GM20000 (cell line): ENCODE measurements around the gene DOLPP1.

Source experiments
- DNase-seq: peaks from one replicate; pipeline ENCODE4 v3.0.0; 2012; ENCODE audit warnings: low spot score
- TF ChIP-seq, protein P1 (sequence below): IDR thresholded peaks from 2 replicates; pipeline ENCODE4 v1.5.1; 2012; ENCODE audit warnings: mild to moderate bottlenecking, control low read depth; ENCODE audit errors: extremely low read depth, missing control alignments

The DOLPP1 gene

GRCh38 chr9:129081388-129081904, 535 bp downstream of the DOLPP1 start:
- TF ChIP-seq, protein P1, sequence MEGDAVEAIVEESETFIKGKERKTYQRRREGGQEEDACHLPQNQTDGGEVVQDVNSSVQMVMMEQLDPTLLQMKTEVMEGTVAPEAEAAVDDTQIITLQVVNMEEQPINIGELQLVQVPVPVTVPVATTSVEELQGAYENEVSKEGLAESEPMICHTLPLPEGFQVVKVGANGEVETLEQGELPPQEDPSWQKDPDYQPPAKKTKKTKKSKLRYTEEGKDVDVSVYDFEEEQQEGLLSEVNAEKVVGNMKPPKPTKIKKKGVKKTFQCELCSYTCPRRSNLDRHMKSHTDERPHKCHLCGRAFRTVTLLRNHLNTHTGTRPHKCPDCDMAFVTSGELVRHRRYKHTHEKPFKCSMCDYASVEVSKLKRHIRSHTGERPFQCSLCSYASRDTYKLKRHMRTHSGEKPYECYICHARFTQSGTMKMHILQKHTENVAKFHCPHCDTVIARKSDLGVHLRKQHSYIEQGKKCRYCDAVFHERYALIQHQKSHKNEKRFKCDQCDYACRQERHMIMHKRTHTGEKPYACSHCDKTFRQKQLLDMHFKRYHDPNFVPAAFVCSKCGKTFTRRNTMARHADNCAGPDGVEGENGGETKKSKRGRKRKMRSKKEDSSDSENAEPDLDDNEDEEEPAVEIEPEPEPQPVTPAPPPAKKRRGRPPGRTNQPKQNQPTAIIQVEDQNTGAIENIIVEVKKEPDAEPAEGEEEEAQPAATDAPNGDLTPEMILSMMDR: no peak
- peak; percentile 96 for DNase-seq

DNA sequence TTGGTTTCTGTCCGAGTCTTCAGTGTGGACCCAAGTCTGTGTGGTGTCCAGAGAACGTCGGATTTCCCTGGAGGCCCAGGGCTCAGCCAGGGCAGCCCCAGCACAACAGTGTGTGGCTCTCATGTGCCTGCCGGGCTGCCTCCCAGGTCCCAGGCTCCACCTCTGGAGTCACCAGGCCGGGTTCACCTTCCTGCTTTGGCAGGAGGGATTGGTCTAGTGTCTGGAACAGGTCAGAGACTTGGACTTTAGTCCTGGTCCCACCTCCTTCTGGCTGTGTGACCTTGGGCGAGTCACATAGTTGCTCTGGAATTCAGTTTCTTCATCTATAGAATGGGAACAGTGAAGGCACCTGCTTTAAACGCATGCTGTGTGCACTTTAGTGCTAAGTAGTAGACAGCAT, 3.2 kb downstream of the DOLPP1 start:
- TF ChIP-seq, protein P1: no peak
- DNase-seq: no peak

DNA sequence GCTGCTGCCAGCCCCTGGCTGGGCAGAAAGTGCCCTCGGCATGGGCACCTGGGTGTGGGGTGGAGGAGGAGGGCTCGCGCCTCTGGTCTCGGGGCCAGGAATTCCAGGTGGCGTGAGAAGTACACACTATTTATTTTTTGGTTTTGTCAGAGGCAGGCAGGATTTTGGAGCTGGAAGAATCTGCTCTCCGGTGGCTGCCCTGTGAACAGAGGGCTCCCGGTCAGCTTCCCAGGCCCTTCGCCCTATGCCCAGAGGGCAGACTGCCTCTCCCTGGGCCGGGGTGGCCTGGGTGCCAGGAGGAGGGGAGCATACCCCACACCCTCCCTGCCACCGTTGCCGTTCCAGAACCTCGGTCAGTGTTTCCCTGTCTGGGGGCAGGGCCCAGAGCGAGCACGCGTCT, 8.3 kb downstream of the DOLPP1 start:
- TF ChIP-seq, protein P1: no peak
- no peak for DNase-seq

DNA sequence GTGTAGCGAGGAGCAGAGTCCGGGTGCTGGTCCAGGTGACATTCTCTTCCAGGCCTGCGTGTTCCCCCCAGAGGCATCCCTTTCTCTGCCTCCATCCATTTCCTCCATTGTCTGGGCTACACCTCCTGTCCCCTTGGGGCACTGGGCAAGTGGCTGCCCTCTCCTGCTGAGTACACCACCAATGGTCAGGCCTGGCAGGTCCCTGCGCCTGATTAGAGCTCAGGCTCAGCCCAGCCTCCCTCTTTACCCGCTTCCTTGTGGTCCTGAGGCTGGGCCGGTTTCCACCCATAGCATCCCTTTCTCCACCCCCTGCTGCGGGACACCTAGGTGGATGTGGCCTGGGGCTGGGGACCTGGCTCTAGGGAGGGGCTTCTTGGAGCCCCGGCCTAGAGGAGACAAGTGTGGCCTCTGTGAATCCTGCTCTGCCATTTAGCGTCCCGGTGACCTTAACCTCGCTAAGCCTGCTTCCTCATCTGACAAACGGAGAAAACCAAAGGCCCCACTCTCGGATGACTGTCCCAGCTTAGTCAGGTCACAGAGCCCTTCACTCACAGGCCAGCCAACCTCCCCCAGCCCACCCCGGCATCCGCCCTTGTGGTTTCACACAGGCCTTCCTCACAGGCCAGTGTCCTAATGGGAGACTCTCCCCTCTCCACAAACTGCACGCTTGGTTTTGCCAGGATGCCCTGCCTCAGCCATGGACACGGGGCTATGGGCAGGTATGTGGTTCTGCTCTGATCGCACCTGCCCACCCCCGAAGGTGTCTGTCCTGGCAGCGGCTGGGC, 12.9 kb downstream of the DOLPP1 start:
- no peak for DNase-seq
- TF ChIP-seq, protein P1: no peak

DNA sequence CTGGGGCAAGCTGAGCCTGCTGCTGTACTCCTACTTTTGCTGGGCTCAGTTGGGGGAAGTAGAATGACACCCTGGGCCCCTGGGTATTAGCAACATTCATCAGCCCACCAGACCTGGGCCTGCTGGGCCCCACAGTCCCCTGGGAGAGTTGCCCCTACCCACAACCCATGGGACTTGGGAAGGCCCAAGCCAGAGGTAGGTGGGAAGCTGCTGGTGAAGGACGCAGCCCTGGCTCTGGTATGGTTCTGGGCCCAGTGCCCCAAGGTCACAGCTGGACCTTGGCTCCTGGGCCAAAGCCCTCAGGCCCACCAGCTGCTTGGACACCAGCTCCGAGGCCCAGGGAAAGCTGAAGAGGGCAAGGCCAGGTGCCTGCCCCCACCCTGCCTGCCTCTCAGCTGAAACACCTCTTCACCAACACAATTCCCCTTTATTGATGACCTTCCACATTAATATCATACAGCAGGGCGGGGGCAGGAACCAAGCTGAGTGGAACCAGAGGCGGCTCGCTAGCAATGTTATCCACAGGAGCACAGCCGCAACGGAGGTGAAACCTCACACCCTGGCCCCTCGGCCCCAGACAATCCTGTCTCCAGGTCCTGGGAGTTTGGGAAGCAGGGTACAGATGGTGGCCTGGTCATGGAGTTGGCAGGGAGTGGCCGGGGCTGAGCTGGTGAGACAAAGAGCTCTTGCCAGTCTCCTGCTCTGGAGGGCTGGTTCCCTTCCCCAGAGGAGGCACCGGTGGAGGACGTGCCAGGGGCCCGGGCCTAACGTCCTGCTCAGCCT, 13.7 kb downstream of the DOLPP1 start:
- DNase-seq: no peak
- TF ChIP-seq, protein P1: no peak

DNA sequence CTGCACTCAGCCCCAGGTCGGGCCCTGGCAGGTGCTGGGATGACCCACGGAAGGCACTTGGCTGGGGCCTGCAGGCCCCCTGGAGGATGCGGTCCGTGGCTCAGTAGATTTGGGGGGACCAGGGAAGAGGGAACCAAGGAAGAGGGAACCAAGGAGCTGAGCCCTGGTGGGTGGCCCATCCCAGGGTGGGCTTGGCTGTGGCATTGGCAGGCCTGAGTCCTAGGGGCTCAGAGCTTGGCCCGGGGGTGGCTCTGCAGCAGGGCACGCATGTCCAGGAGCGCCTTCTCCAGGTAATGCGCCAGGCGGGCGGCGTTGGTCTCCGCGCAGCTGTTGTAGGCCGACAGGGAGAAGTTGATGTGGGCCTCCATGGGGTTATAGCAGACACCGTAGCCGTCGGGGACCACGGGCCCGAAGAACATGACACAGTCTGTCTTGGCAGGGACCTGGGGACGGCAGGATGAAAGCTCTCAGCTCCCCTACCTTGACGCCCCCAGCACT, 14.3 kb downstream of the DOLPP1 start:
- DNase-seq: no peak
- TF ChIP-seq, protein P1: no peak

- TF ChIP-seq, protein P1: no peak
- DNase-seq: no peak
Observed at GRCh38 chr9:129095908-129096307, 15.0 kb downstream of the DOLPP1 start.
